22Rv1 (cell line): ENCODE results near the gene ACAP2.

Experiments used
- H3K27ac ChIP-seq: fragments of 450-650 bp; 2 replicates; pipeline ENCODE4 v1.5.1; 2017
- ZFX ChIP-seq: fragments of 450-650 bp; IDR thresholded peaks from 2 replicates; pipeline ENCODE4 v1.6.1; 2017; ENCODE audit warnings: antibody characterized with exemption, borderline replicate concordance
- TF ChIP-seq, protein P1 (sequence below): fragments of 450-650 bp; IDR thresholded peaks from 2 replicates; pipeline ENCODE4 v1.5.1; 2017; ENCODE audit warnings: mild to moderate bottlenecking

Gene ACAP2

DNA sequence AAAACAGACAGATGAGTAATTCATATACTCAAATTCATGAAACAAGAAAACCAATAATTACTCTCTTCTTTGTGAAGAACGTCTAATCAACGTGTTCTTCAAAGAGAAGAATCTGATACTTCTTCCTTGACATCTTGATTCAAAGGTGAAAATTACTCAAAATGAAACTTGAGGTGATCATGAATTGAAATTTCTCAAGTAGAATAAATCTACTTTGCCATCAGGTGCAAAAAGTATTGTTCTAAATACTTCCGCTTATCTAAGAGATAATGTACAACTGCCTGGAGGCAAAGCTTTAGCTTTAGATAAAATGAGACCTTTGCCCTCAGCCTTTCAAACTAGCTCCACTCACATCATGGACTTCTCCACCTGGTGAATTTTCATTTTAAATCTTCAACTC lies 158.0 kb downstream of the ACAP2 start:
- no peak for TF ChIP-seq ZFX
- TF ChIP-seq, protein P1, sequence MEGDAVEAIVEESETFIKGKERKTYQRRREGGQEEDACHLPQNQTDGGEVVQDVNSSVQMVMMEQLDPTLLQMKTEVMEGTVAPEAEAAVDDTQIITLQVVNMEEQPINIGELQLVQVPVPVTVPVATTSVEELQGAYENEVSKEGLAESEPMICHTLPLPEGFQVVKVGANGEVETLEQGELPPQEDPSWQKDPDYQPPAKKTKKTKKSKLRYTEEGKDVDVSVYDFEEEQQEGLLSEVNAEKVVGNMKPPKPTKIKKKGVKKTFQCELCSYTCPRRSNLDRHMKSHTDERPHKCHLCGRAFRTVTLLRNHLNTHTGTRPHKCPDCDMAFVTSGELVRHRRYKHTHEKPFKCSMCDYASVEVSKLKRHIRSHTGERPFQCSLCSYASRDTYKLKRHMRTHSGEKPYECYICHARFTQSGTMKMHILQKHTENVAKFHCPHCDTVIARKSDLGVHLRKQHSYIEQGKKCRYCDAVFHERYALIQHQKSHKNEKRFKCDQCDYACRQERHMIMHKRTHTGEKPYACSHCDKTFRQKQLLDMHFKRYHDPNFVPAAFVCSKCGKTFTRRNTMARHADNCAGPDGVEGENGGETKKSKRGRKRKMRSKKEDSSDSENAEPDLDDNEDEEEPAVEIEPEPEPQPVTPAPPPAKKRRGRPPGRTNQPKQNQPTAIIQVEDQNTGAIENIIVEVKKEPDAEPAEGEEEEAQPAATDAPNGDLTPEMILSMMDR = no peak
- no peak overlapping the region for H3K27ac ChIP-seq

DNA sequence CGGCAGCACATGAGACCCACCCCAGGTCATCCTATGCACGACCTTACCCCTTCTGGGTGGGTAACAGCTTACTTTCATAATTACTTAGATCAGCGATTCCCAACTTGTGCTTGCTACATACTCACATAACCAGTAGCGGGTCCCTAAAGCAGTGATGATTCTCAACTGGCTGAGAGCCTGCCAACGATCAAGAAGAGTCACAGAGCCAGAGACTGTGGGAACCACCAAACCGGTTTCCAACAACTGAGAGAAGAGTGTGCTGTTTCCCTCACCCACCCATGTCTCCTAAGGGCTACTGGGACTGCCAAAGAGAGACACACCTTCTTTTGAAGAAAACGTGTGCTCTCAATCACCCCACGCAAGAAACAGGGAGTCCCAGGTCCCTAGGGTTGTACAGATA lies 159.9 kb downstream of the ACAP2 start:
- TF ChIP-seq, protein P1 = no peak
- TF ChIP-seq ZFX = no peak
- H3K27ac ChIP-seq = no peak overlapping the region

DNA sequence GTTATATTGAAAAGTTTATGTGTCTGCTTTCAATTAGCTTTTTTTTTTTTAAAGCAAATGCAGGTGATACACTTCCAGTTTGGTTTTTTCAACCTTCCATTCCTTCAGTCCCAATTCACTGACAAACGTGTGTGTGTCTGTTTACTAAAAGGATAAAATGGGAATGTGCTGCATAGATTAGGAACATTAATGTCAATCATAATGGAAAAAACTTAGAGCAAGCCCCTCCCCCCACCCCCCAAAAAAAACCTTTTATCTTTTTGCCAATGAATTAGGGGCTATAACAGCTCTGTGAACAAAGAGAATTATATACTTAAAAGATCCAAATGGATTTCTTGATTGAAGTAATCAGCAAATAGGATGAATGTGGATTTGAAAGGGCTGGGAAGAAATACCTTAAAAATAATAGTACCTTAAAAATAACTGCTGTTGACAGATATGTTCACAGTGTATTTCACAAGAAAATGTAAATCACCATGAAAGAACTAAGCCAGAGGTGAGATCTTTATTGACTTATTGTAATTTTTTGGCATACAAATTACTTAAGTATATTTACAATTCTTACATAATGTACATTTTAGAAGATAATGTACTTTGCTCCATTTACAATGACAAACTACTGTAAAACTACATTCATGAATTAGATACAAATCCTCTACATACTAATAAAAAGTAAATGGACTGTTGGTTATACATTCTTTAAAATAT lies 168.4 kb downstream of the ACAP2 start:
- TF ChIP-seq, protein P1 = no peak
- no peak for TF ChIP-seq ZFX
- no peak overlapping the region for H3K27ac ChIP-seq

DNA sequence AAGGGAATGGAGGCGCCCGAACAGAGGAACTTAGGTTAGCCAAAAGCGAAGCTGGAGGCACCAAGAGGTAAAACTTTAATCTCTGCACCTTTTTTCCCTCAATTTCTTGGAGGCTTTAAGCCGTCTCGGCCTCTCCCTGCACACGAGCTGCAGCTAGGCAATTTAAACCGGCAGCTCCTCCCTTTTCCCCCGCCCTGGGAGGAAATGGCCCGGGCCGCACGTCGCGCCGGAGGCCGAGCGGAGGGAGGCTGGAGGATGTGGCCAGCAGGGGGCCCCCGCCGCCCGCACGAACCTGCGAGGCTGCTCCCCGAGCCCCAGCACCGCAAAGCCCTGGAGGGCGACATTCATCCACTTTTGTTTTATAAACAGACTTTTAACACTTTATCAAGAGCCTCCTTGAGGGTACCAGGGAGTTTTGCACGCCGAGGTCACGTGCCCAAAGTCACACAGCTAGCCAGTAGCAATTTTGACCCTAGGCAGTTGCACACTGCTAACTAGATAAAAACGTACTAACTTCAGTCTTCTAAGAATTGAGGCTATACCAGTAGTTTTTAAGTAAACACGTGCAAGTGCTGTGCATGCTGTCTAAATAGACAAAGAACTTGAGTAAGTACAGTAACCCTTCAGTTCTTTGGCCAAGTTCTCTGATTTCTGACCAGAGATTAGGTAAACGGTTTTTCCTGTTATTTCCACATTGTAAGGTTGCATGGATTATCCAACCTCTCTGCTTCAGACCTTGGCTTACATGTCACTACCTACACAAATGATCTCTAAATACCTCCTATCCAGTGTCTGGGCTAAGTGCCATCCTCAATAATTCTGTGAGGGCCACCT lies 171.2 kb downstream of the ACAP2 start:
- H3K27ac ChIP-seq = peak overlapping the region; percentile 80
- TF ChIP-seq ZFX = no peak
- TF ChIP-seq, protein P1 = peak; percentile 92

DNA sequence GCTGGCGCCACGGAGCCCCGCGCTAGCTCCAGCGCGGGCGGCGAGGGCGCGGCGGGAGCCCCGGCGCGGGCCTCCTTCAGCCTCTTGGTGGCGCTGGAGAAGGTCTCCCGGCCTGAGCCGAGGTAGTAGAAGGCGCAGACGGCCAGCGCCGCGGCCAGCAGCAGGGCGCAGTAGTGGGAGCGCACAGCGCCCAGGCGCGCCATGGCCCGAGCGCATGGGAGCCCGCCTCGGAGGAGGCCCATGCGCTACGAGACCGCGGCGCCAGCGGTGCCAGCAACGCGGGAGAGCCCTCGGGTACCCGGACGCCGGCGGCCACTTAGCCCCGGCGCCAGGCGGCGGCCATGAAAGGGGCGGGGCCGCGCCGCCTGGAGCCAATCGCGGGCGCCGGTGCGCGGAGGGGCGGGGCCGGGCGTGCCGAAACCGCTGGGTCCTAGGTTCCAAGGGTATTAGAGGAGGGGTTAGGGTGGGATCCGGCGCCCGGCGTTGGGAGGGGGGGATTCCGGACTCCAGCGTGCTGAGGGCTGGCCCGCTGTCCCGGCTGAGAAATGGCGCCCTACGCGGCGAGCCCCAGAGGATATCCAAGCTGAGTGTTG lies 171.9 kb downstream of the ACAP2 start, which contains the start of gene XXYLT1:
Gene XXYLT1 (minus strand): TSS at position 343 of the 593 bp plus-strand sequence. CDS start 101 bp downstream, at position 242.
- peak within 1 kb of the TSS; percentile 80 for H3K27ac ChIP-seq
- TF ChIP-seq ZFX = no peak
- TF ChIP-seq, protein P1 = no peak; the same call in 1 of the 2 replicates

DNA sequence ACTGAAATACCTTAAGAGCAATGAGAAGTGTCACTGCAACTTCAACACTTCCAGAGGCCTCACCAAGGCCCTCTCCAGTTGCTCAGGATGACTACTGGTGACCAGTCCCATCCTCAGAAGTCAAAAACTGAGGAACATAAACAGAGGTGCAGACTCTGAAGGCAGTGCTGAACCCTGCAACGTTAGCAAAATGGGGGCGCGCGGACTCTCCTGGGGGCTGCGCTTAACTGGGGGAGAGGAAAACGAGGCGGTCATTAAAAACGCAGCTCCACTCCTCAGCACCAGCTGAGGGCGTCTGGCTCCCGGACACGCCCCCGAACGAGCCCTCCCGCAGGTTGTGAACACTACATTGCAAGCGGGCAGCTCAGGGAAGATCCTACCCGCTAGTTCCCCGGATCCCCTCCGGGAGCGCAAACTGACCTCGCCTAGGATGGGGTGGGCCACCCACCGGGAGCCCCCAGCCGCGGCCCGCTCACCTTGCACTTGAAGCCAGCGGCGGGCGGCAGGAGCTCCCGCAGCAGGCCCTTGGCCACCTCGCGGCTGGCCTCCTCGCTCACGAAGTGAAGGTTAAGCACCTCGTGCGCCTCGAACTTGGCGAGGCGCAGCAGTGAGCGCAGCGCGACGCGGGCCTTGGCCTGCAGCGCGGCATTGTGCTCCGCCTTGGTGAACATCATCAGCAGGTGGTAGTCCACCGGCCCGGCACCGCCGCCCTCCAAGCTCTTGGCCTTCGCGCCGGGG lies 172.6 kb downstream of the ACAP2 start:
- no peak for TF ChIP-seq ZFX
- TF ChIP-seq, protein P1 = peak; percentile 74; the same call in 1 of the 2 replicates
- peak overlapping the region; percentile 80 for H3K27ac ChIP-seq
